Endodermal cell (in vitro differentiated cells): ENCODE data around the gene CARD14. TPM values are rescaled to one million over a fixed set of nuclear protein-coding genes. Genes with fewer than 3 reads are reported as not detected.

Experiments
- DNase-seq: peaks from one replicate; pipeline ENCODE4 v3.0.0-alpha.2; 2017
- H3K27ac ChIP-seq: 2 replicates; pipeline ENCODE4 v1.5.1; 2013; ENCODE audit warnings: mild to moderate bottlenecking, low read depth, low read length, moderate library complexity
- H3K27me3 ChIP-seq: 2 replicates; pipeline ENCODE4 v1.6.1; 2013; ENCODE audit warnings: mild to moderate bottlenecking, low read length, moderate library complexity; ENCODE audit not compliant: insufficient read depth, control insufficient read depth, poor library complexity, severe bottlenecking
- H3K36me3 ChIP-seq: 2 replicates; pipeline ENCODE4 v1.7.0; 2013; ENCODE audit warnings: mild to moderate bottlenecking, low read length, moderate library complexity; ENCODE audit not compliant: control insufficient read depth, insufficient read depth
- H3K4me1 ChIP-seq: one replicate; pipeline ENCODE4 v1.7.0; 2013; ENCODE audit warnings: low read length; ENCODE audit not compliant: control insufficient read depth, insufficient read depth
- H3K4me3 ChIP-seq: 2 replicates; pipeline ENCODE4 v1.5.1; 2013; ENCODE audit warnings: mild to moderate bottlenecking, low read length, moderate library complexity
- H3K9ac ChIP-seq: 2 replicates; pipeline ENCODE4 v1.6.1; 2013; ENCODE audit warnings: mild to moderate bottlenecking, low read length, moderate library complexity; ENCODE audit not compliant: poor library complexity, severe bottlenecking; ENCODE audit errors: extremely low read depth
- H3K9me3 ChIP-seq: 2 replicates; pipeline ENCODE4 v1.6.1; 2013; ENCODE audit warnings: mild to moderate bottlenecking, low read length, moderate library complexity; ENCODE audit not compliant: control insufficient read depth
- H3K27ac Mint-ChIP-seq: 2 replicates; pipeline ENCODE4 v1.8.0; 2020; ENCODE audit warnings: mixed read lengths
- H3K27me3 Mint-ChIP-seq: 2 replicates; pipeline ENCODE4 v1.8.0; 2021; ENCODE audit warnings: mild to moderate bottlenecking, mixed read lengths; ENCODE audit not compliant: insufficient read depth
- H3K36me3 Mint-ChIP-seq: 2 replicates; pipeline ENCODE4 v1.8.0; 2020; ENCODE audit warnings: low read depth, mixed read lengths
- H3K4me1 Mint-ChIP-seq: 2 replicates; pipeline ENCODE4 v1.8.0; 2020; ENCODE audit warnings: mixed read lengths
- H3K4me3 Mint-ChIP-seq: 2 replicates; pipeline ENCODE4 v1.8.0; 2020; ENCODE audit warnings: mild to moderate bottlenecking, moderate library complexity, mixed read lengths
- H3K9me3 Mint-ChIP-seq: 2 replicates; pipeline ENCODE4 v1.8.0; 2020; ENCODE audit warnings: mild to moderate bottlenecking, mixed read lengths
- CTCF ChIP-seq: fragments of 200-600 bp; sonication (generic); conservative IDR thresholded peaks from 2 replicates; pipeline ENCODE4 v1.5.0; 2021; ENCODE audit warnings: antibody characterized with exemption, mild to moderate bottlenecking
- WGBS, 2 experiments: methylation state at CpG; one replicate each; pipeline versions ENCODE4 v1.1.5 to v1.1.7; 2013; ENCODE audit warnings: missing lambda C conversion rate in 2 of 2, mixed read lengths in 1 of 2; ENCODE audit not compliant: insufficient coverage in 1 of 2, insufficient read length in 1 of 2; 5-methylcytosine and 5-hydroxymethylcytosine counted together
- total RNA-seq, 2 donors: library from RNA; stranded (reverse); fragmentation: NEBNext Ultra II Directional in 1 of 2; extraction: Animal tissue kit (Norgen Biotek cat#: 25700) in 1 of 2; gene quantifications; 2 replicates in 1 of 2; 3 replicates in 1 of 2; pipeline ENCODE4 v1.2.1, GENCODE V29; 2021

The CARD14 gene
- total RNA-seq, 2 donors from 2014 or later = 0.31 TPM; not detected in 1

GRCh38 chr17:80177986-80178595 lies 8.3 kb downstream of the CARD14 start:
- Mint-ChIP-seq H3K27me3 (peaks cover 3% of the 10 kb centered on the region), H3K36me3 (no peaks in the 10 kb centered on the region), H3K4me3 (no peak overlapping the region), H3K9me3 (no peaks in the 10 kb centered on the region), H3K4me1 (no peaks in the 10 kb centered on the region), H3K27ac (no peak overlapping the region)
- Histone ChIP-seq H3K9ac (no peak overlapping the region), H3K4me1 (no peaks in the 10 kb centered on the region), H3K27ac (no peak overlapping the region), H3K27me3 (no peaks in the 10 kb centered on the region), H3K36me3 (no peaks in the 10 kb centered on the region), H3K9me3 (no peaks in the 10 kb centered on the region), H3K4me3 (no peak overlapping the region)
- no peak for DNase-seq
- TF ChIP-seq CTCF = no peak
- WGBS, 2 experiments = 91% methylated on average over 16 to 21 of the region's 21 CpGs

- Histone ChIP-seq H3K27ac (no peak overlapping the region), H3K4me1 (no peaks in the 10 kb centered on the region), H3K27me3 (no peaks in the 10 kb centered on the region), H3K9ac (no peak overlapping the region), H3K4me3 (no peak overlapping the region), H3K36me3 (no peaks in the 10 kb centered on the region), H3K9me3 (no peaks in the 10 kb centered on the region)
- no peak for DNase-seq
- no peaks in the 10 kb centered on the region for H3K9me3 Mint-ChIP-seq
- H3K4me1 Mint-ChIP-seq = no peaks in the 10 kb centered on the region
- H3K27ac Mint-ChIP-seq = no peak overlapping the region
- WGBS, 2 experiments = 91 to 92% methylated on average over 12 to 14 of the region's 14 CpGs
- peaks cover 3% of the 10 kb centered on the region for H3K27me3 Mint-ChIP-seq
- no peak for TF ChIP-seq CTCF
- H3K4me3 Mint-ChIP-seq = no peak overlapping the region
- H3K36me3 Mint-ChIP-seq = no peaks in the 10 kb centered on the region
These were observed 10.4 kb downstream of the CARD14 start for GRCh38 chr17:80180192-80180591.

GRCh38 chr17:80181431-80181830 lies 11.6 kb downstream of the CARD14 start:
- Mint-ChIP-seq H3K27ac (no peak overlapping the region), H3K4me3 (no peak overlapping the region), H3K9me3 (no peaks in the 10 kb centered on the region), H3K36me3 (no peaks in the 10 kb centered on the region), H3K4me1 (no peaks in the 10 kb centered on the region), H3K27me3 (peaks cover 3% of the 10 kb centered on the region)
- Histone ChIP-seq H3K4me3 (no peak overlapping the region), H3K4me1 (no peaks in the 10 kb centered on the region), H3K36me3 (no peaks in the 10 kb centered on the region), H3K27me3 (no peaks in the 10 kb centered on the region), H3K9ac (no peak overlapping the region), H3K27ac (no peak overlapping the region), H3K9me3 (no peaks in the 10 kb centered on the region)
- WGBS, 2 experiments = 94 to 99% methylated on average over 12 to 17 of the region's 17 CpGs
- no peak for TF ChIP-seq CTCF
- DNase-seq = no peak
